HepG2 (cell line): ENCODE results near the gene HYAL1. TPM values are rescaled to one million over a fixed set of nuclear protein-coding genes. Genes with fewer than 3 reads are reported as not detected.

Experiments used
- AHR ChIP-seq: IDR thresholded peaks from 2 replicates; pipeline ENCODE4 v1.6.1; 2018; ENCODE audit warnings: missing genetic modification reagents, missing compliant biosample characterization
- ATAD3A ChIP-seq: sonication (generic); formaldehyde crosslinking; IDR thresholded peaks from 2 replicates; pipeline ENCODE4 v1.4.0; 2020; ENCODE audit warnings: missing genetic modification reagents
- BCLAF1 ChIP-seq: fragments of 450-650 bp; IDR thresholded peaks from 2 replicates; pipeline ENCODE4 v1.6.1; 2017; ENCODE audit warnings: mild to moderate bottlenecking
- CEBPB ChIP-seq: IDR thresholded peaks from 2 replicates; pipeline ENCODE4 v1.6.1; 2011; ENCODE audit warnings: low read depth, low read length, improper control_type of control experiment, borderline replicate concordance
- HINFP ChIP-seq: sonication (generic); formaldehyde crosslinking; IDR thresholded peaks from 2 replicates; pipeline ENCODE4 v1.4.0; 2020; ENCODE audit warnings: low read depth, mild to moderate bottlenecking, missing genetic modification reagents
- HNRNPLL ChIP-seq: fragments of 200-400 bp; formaldehyde crosslinking; IDR thresholded peaks from 2 replicates; pipeline ENCODE4 v1.6.1; 2017; ENCODE audit warnings: mild to moderate bottlenecking, low read depth, low read length; ENCODE audit not compliant: poor library complexity, severe bottlenecking
- HNRNPUL1 ChIP-seq: fragments of 200-400 bp; formaldehyde crosslinking; IDR thresholded peaks from 2 replicates; pipeline ENCODE4 v1.6.1; 2017; ENCODE audit warnings: low read depth, mild to moderate bottlenecking, low read length, moderate library complexity
- NFKBIZ ChIP-seq: IDR thresholded peaks from 2 replicates; pipeline ENCODE4 v1.6.1; 2018; ENCODE audit warnings: missing genetic modification reagents, missing compliant biosample characterization
- PHF20 ChIP-seq: sonication (generic); formaldehyde crosslinking; IDR thresholded peaks from 2 replicates; pipeline ENCODE4 v1.5.0; 2020; ENCODE audit warnings: mild to moderate bottlenecking, missing genetic modification reagents
- POLR2AphosphoS2 ChIP-seq: IDR thresholded peaks from 2 replicates; pipeline ENCODE4 v1.6.1; 2011; ENCODE audit warnings: low read depth, low read length, improper control_type of control experiment
- RARA ChIP-seq: IDR thresholded peaks from 2 replicates; pipeline ENCODE4 v1.6.1; 2016; ENCODE audit warnings: missing genetic modification reagents, missing compliant biosample characterization
- RXRA ChIP-seq: sonication (generic); formaldehyde crosslinking; IDR thresholded peaks from 2 replicates; pipeline ENCODE4 v1.5.1; 2020; ENCODE audit warnings: missing genetic modification reagents
- SMAD3 ChIP-seq: sonication (generic); formaldehyde crosslinking; IDR thresholded peaks from 2 replicates; pipeline ENCODE4 v1.4.0; 2020; ENCODE audit warnings: missing genetic modification reagents
- SNAPC2 ChIP-seq: sonication (generic); formaldehyde crosslinking; IDR thresholded peaks from 2 replicates; pipeline ENCODE4 v1.8.1; 2022; ENCODE audit warnings: mild to moderate bottlenecking, missing genetic modification reagents
- ZNF382 ChIP-seq: sonication (generic); formaldehyde crosslinking; IDR thresholded peaks from 2 replicates; pipeline ENCODE4 v1.5.0; 2020; ENCODE audit warnings: missing genetic modification reagents, mild to moderate bottlenecking, borderline replicate concordance
- ZNF646 ChIP-seq: sonication (generic); formaldehyde crosslinking; IDR thresholded peaks from 2 replicates; pipeline ENCODE4 v1.9.0; 2021; ENCODE audit warnings: mild to moderate bottlenecking, missing genetic modification reagents
- ZNF788 ChIP-seq: sonication (generic); formaldehyde crosslinking; IDR thresholded peaks from 2 replicates; pipeline ENCODE4 v1.5.0; 2020; ENCODE audit warnings: mild to moderate bottlenecking, missing genetic modification reagents, borderline replicate concordance
- ZNF816 ChIP-seq: sonication (generic); formaldehyde crosslinking; IDR thresholded peaks from 2 replicates; pipeline ENCODE4 v1.8.0; 2022; ENCODE audit warnings: missing genetic modification reagents, mild to moderate bottlenecking, borderline replicate concordance
- ZNF879 ChIP-seq: sonication (generic); formaldehyde crosslinking; IDR thresholded peaks from 2 replicates; pipeline ENCODE4 v1.8.1; 2023; ENCODE audit warnings: missing genetic modification reagents
- polyA plus RNA-seq, 8 experiments: library from polyadenylated mRNA; depleted of rRNA in 3 of 8; stranded (reverse) in 7 of 8; unstranded in 1 of 8; fragments of >200 nt; fragmentation: Illumina TruSeq in 4 of 8; extraction: Trizol in 4 of 8; gene quantifications; 2 replicates each; pipeline versions ENCODE4 v1.2.1 to v1.2.3, GENCODE V29; 2011 to 2016; ENCODE audit warnings: low read depth in 4 of 8, missing spikeins in 1 of 8, mixed read lengths in 1 of 8; ENCODE audit not compliant: insufficient read depth in 1 of 8
- total RNA-seq, 5 experiments: library from RNA; depleted of rRNA; stranded (reverse); fragments of >200 nt; fragmentation: Illumina TruSeq; extraction: Trizol; gene quantifications; 2 replicates each; pipeline ENCODE4 v1.2.3, GENCODE V29; 2016; ENCODE audit warnings: low read depth in 1 of 5

The HYAL1 gene
- total and polyA plus RNA-seq, 2 of the 13 experiments (the other 11 are each of a cell fraction or from before 2014, with no cell fraction given) = 76.5 to 193 TPM

- peak; percentile 84; the same call in 1 of the 2 replicates for TF ChIP-seq HINFP
- peak; percentile 84; the same call in 1 of the 2 replicates for TF ChIP-seq ZNF816
- TF ChIP-seq AHR (CRISPR knock-in tag) = peak; percentile 97
- TF ChIP-seq NFKBIZ (CRISPR knock-in tag) = peak; percentile 88
- TF ChIP-seq ATAD3A = no peak
- no peak for TF ChIP-seq POLR2AphosphoS2
- TF ChIP-seq ZNF879 (CRISPR knock-in tag) = peak; percentile 90; the same call in 1 of the 2 replicates
- TF ChIP-seq ZNF382 (CRISPR knock-in tag) = no peak
- peak; percentile 58 for TF ChIP-seq HNRNPLL
- no peak for TF ChIP-seq ZNF646 (CRISPR knock-in tag)
- TF ChIP-seq RXRA (CRISPR knock-in tag) = peak; percentile 81
- peak; percentile 84; the same call in 1 of the 2 replicates for TF ChIP-seq SNAPC2
- TF ChIP-seq PHF20 (CRISPR knock-in tag) = peak; percentile 91
- no peak for TF ChIP-seq BCLAF1
- TF ChIP-seq HNRNPUL1 = no peak
- TF ChIP-seq RARA (CRISPR knock-in tag) = peak; percentile 64; the same call in 1 of the 2 replicates
- TF ChIP-seq CEBPB = no peak
- TF ChIP-seq ZNF788 (CRISPR knock-in tag) = peak; percentile 93
- peak; percentile 71 for TF ChIP-seq SMAD3 (CRISPR knock-in tag)
Observed at GRCh38 chr3:50350527-50351322, 47.4 kb upstream of the HYAL1 start, which contains the start of the genes CYB561D2 and NPRL2 (continued).
